Effector memory CD8-positive, alpha-beta T cell (primary cell): ENCODE measurements around the gene OR2L2.
"Not testable (repeated sequence)": the region's sequence is repeated elsewhere in the genome, so short reads cannot be mapped to it uniquely, and the experiment has no call there.

Source experiments
- ATAC-seq: fragments of 150-1000 bp; cut with Tn5 transposase; replicated peaks from 2 replicates; pipeline ENCODE4 v1.10.0; 2021; ENCODE audit warnings: mild to moderate bottlenecking, moderate library complexity
- DNase-seq, 3 experiments: peaks; one replicate each; pipeline ENCODE4 v3.0.0; 2021
- H3K27ac Mint-ChIP-seq, 2 donors: one replicate each; pipeline ENCODE4 v1.8.0; 2022; ENCODE audit warnings: mild to moderate bottlenecking in 2 of 2, mixed read lengths in 2 of 2, moderate library complexity in 2 of 2
- H3K27me3 Mint-ChIP-seq, 2 donors: one replicate each; pipeline ENCODE4 v1.8.0; 2022; ENCODE audit warnings: mixed read lengths in 2 of 2
- H3K36me3 Mint-ChIP-seq: one replicate; pipeline ENCODE4 v1.8.0; 2022; ENCODE audit warnings: mild to moderate bottlenecking, moderate library complexity, mixed read lengths; ENCODE audit not compliant: insufficient read depth
- H3K4me1 Mint-ChIP-seq, 2 donors: one replicate each; pipeline ENCODE4 v1.8.0; 2022; ENCODE audit warnings: low read depth in 2 of 2, mixed read lengths in 2 of 2
- H3K4me3 Mint-ChIP-seq, 2 donors: one replicate each; pipeline ENCODE4 v1.8.0; 2022; ENCODE audit warnings: mild to moderate bottlenecking in 2 of 2, mixed read lengths in 2 of 2, moderate library complexity in 2 of 2
- H3K9me3 Mint-ChIP-seq, 2 donors: one replicate each; pipeline ENCODE4 v1.8.0; 2022; ENCODE audit warnings: mixed read lengths in 2 of 2

OR2L2 gene

DNA sequence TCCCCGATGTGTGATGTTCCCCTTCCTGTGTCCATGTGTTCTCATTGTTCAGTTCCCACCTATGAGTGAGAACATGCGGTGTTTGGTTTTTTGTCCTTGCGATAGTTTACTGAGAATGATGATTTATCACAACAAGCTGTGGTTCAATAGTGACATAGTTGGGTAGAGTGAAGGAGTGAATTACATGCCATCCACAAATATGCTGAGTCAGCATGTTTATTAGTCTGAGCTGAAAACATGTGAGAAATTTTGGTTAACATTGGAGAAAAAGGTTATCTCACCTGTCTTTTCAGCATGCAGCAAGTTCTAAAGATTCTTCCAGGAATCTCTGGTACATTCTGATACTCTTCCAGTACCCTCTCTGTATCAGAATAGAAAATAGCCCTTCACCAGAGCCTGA is 35.7 kb downstream of the OR2L2 start:
- Mint-ChIP-seq H3K4me1 (no peaks in the 10 kb centered on the region), H3K9me3 (peaks cover 7 to 12% of the 10 kb centered on the region in 2 donors), H3K36me3 (no peaks in the 10 kb centered on the region), H3K27ac (no peak overlapping the region), H3K27me3 (no peaks in the 10 kb centered on the region), H3K4me3 (no peak overlapping the region)
- ATAC-seq, result no peak
- DNase-seq, result no peak

DNA sequence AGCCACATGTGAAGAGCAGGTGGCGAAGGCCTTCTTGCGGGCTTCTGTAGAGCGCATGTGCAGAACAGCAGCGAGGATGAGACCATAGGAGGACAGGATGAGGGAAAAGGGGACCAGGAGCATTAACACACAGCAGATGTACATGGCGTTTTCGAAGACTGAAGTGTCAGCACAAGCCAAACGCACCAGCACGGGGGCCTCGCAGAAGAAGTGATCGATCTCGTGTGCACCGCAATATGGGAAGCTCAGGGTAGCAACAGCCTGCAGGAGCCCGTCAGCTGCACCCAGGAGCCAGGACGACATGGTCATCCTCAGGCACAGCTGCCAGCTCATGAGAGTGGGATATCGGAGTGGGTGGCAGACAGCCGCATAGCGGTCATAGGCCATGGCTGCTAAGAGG is 54.0 kb downstream of the OR2L2 start:
- not testable (repeated sequence) for H3K36me3 Mint-ChIP-seq, ATAC-seq, H3K4me1 Mint-ChIP-seq, H3K9me3 Mint-ChIP-seq, H3K27me3 Mint-ChIP-seq, H3K4me3 Mint-ChIP-seq, DNase-seq, H3K27ac Mint-ChIP-seq
